Ammon's horn (tissue), 1 donor: ENCODE measurements around the gene GRM1.

Experiments
- DNase-seq: peaks from one replicate; pipeline ENCODE4 v3.0.0-alpha.2; 2016; ENCODE audit warnings: low spot score

The GRM1 gene

GRCh38 chr6:146097586-146097985 lies 68.7 kb downstream of the GRM1 start:
- DNase-seq = no peak

- peak; percentile 31 for DNase-seq
These were observed 71.9 kb downstream of the GRM1 start for GRCh38 chr6:146100776-146101175.

GRCh38 chr6:146103416-146104072 lies 74.7 kb downstream of the GRM1 start:
- DNase-seq = no peak

GRCh38 chr6:146106532-146106931 lies 77.7 kb downstream of the GRM1 start:
- DNase-seq = no peak

- DNase-seq = no peak
These were observed 82.1 kb downstream of the GRM1 start for GRCh38 chr6:146110990-146111389.

GRCh38 chr6:146111881-146112450 lies 83.1 kb downstream of the GRM1 start:
- peak; percentile 25 for DNase-seq

GRCh38 chr6:146113084-146113623 lies 84.3 kb downstream of the GRM1 start:
- DNase-seq = no peak

- peak; percentile 46 for DNase-seq
These were observed 94.8 kb downstream of the GRM1 start for GRCh38 chr6:146123616-146124015.

- no peak for DNase-seq
These were observed 98.8 kb downstream of the GRM1 start for GRCh38 chr6:146127447-146128215.

- no peak for DNase-seq
These were observed 105.0 kb downstream of the GRM1 start for GRCh38 chr6:146133866-146134265.

- no peak for DNase-seq
These were observed 106.3 kb downstream of the GRM1 start for GRCh38 chr6:146135167-146135566.

- no peak for DNase-seq
These were observed 118.0 kb downstream of the GRM1 start for GRCh38 chr6:146146836-146147235.

GRCh38 chr6:146149770-146150169 lies 120.9 kb downstream of the GRM1 start:
- DNase-seq = no peak

- DNase-seq = no peak
These were observed 124.3 kb downstream of the GRM1 start for GRCh38 chr6:146153040-146153758.

GRCh38 chr6:146154197-146154596 lies 125.3 kb downstream of the GRM1 start:
- no peak for DNase-seq

- DNase-seq = no peak
These were observed 132.8 kb downstream of the GRM1 start for GRCh38 chr6:146161664-146162063.

GRCh38 chr6:146169872-146170271 lies 141.0 kb downstream of the GRM1 start:
- DNase-seq = no peak

GRCh38 chr6:146177785-146178184 lies 148.9 kb downstream of the GRM1 start:
- no peak for DNase-seq

GRCh38 chr6:146183831-146184230 lies 155.0 kb downstream of the GRM1 start:
- DNase-seq = no peak

- DNase-seq = no peak
These were observed 155.8 kb downstream of the GRM1 start for GRCh38 chr6:146184701-146185100.

- no peak for DNase-seq
These were observed 160.3 kb downstream of the GRM1 start for GRCh38 chr6:146189131-146189530.

- no peak for DNase-seq
These were observed 161.7 kb downstream of the GRM1 start for GRCh38 chr6:146190581-146190980.
